Epidermal melanocyte (primary cell): ENCODE measurements around the gene CD37.

Source experiments
- DNase-seq: peaks from one replicate; pipeline ENCODE4 v3.0.0; 2011; ENCODE audit warnings: low spot score; ENCODE audit not compliant: insufficient read length

Gene CD37

GRCh38 chr19:49378512-49378911 is 43.3 kb downstream of the CD37 start:
- DNase-seq, result no peak

- DNase-seq, result no peak
These were observed 45.2 kb downstream of the CD37 start for GRCh38 chr19:49380391-49380790.

DNA sequence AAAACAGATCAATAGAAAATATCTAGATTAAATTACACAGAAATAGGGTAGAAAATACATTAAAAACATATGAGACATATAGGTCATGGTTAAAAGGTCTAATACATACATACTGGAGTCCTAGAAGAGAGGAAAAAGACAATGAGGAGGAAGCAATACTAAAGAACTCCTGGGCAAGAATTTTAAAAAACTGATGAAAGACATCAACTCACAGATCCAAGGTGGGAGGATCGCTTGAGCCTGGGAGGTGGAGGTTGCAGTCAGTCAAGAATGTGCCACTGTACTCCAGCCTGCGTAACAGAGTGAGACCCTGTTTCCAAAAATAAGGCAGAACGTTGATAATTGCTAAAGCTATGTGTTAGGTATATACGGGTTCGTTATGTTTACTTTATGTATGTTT is 47.4 kb downstream of the CD37 start:
- no peak for DNase-seq

DNA sequence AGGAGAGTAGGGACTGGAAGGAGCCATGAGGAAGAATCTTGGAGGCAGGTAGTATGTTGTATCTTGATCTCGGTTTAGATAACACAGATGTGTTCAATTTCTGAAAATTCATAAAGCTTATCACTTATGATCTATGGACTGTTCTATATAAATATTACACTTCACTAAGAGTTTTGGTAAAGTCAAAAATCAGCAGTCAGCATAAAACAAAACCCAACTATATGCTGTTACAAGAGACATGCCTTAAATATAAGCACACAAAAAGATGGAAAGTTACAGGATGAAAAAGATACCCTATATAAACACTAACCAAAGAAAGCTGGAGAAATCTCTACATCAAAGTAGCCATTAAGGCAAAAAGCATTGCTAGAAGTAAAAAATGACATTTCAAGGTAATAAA is 48.4 kb downstream of the CD37 start:
- DNase-seq, result no peak

DNA sequence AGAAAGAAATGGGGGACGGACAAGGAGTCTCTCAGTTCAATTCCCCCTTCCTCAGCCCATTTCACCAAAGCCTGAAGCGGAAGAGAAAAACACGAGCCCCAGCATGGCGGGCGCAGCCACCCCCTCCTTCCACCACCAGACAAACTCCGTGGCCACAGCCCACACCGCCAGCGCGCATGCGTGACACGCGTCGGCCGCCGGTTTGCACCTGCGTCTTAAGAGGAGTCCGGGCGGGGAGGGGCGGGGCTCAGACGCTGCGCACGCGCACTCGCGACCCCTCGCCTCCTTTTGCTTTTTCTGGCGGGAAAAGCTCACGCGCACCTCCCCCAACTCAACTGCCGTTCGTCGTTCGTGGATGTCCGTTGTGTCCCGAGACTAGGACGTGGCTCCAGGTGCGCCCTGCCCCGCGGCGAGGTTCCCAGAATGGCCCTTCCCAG is 52.7 kb downstream of the CD37 start, which contains the start of gene KASH5:
Gene KASH5, plus strand, starts transcription at position 314 of the 437 bp plus-strand sequence. CDS start 2,635 bp downstream, outside the sequence.
- no peak for DNase-seq

DNA sequence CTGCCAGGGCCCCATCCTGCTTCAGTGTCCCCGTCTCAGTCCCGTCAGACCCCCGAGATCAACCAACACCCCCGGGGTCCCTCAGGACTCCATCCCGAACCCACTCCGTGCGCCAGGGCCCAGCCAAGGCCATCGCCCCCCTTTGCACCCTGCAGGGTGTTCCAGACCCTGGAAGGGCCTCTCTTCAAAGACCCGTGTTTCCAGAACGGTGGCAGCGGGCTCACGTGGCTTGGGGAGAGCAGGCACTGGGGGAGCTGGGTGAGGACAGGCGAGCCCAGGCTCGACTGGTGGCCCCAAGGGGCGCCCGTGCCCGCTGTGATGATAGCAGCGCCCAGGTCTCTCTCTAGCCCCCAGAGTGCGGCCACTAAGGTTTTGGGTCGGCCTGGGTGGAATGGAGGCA is 54.2 kb downstream of the CD37 start:
- DNase-seq, result no peak
